ENCODE data around the gene FA2H.

FA2H gene

GRCh38 chr16:74743668-74744299 lies 30.8 kb downstream of the FA2H start:
- H3K36me3 ChIP-seq (ENCODE audit: low read length): no peaks in the 10 kb centered on the region
- no peak overlapping the region for H3K4me2 ChIP-seq (ENCODE audit: low read depth, low read length, poor library complexity, severe bottlenecking)
- H3F3A ChIP-seq (ENCODE audit: insufficient read depth): no peaks in the 10 kb centered on the region
- H3K27ac ChIP-seq (ENCODE audit: low read depth, low read length): no peak overlapping the region
- no peaks in the 10 kb centered on the region for H3K9me2 ChIP-seq (replicated peaks; ENCODE audit: insufficient read depth, low read length)
- TF ChIP-seq CTCF (IDR thresholded peaks at IDR 0.05; ENCODE audit: insufficient read depth, low read length, poor library complexity, severe bottlenecking) (no peak), EZH2phosphoT487 (conservative IDR thresholded peaks at IDR 0.05; ENCODE audit: low read length) (no peak)
- no peaks in the 10 kb centered on the region for H3K79me2 ChIP-seq (ENCODE audit: insufficient read depth, low read length)
- H3K27me3 ChIP-seq (ENCODE audit: low read length): no peaks in the 10 kb centered on the region
- H3K4me3 ChIP-seq (ENCODE audit: insufficient read depth, low read length, poor library complexity, severe bottlenecking): no peak overlapping the region
- H3K9ac ChIP-seq (ENCODE audit: low read length): no peak overlapping the region
- no peaks in the 10 kb centered on the region for H3K9me3 ChIP-seq (ENCODE audit: insufficient read depth, low read length)
- H4K20me1 ChIP-seq (ENCODE audit: low read depth, low read length): no peaks in the 10 kb centered on the region
- H2AFZ ChIP-seq (ENCODE audit: low read depth, low read length, severe bottlenecking): no peak overlapping the region

- Histone ChIP-seq H3K27me3 (ENCODE audit: low read length) (no peaks in the 10 kb centered on the region), H3K9me2 (replicated peaks; ENCODE audit: insufficient read depth, low read length) (no peaks in the 10 kb centered on the region), H3K79me2 (ENCODE audit: insufficient read depth, low read length) (no peaks in the 10 kb centered on the region), H3K9me3 (ENCODE audit: insufficient read depth, low read length) (no peaks in the 10 kb centered on the region), H3K4me3 (ENCODE audit: insufficient read depth, low read length, poor library complexity, severe bottlenecking) (no peak overlapping the region), H3K36me3 (ENCODE audit: low read length) (no peaks in the 10 kb centered on the region), H3K9ac (ENCODE audit: low read length) (no peak overlapping the region), H3F3A (ENCODE audit: insufficient read depth) (no peaks in the 10 kb centered on the region), H3K4me2 (ENCODE audit: low read depth, low read length, poor library complexity, severe bottlenecking) (no peak overlapping the region), H4K20me1 (ENCODE audit: low read depth, low read length) (no peaks in the 10 kb centered on the region), H3K27ac (ENCODE audit: low read depth, low read length) (no peak overlapping the region), H2AFZ (ENCODE audit: low read depth, low read length, severe bottlenecking) (no peak overlapping the region)
- TF ChIP-seq CTCF (IDR thresholded peaks at IDR 0.05; ENCODE audit: insufficient read depth, low read length, poor library complexity, severe bottlenecking): no peak
- TF ChIP-seq EZH2phosphoT487 (conservative IDR thresholded peaks at IDR 0.05; ENCODE audit: low read length): no peak
Observed at GRCh38 chr16:74743045-74743667, 31.5 kb downstream of the FA2H start.

GRCh38 chr16:74742051-74742481 lies 32.6 kb downstream of the FA2H start:
- no peak overlapping the region for H3K4me3 ChIP-seq (ENCODE audit: insufficient read depth, low read length, poor library complexity, severe bottlenecking)
- no peaks in the 10 kb centered on the region for H3K36me3 ChIP-seq (ENCODE audit: low read length)
- TF ChIP-seq CTCF (IDR thresholded peaks at IDR 0.05; ENCODE audit: insufficient read depth, low read length, poor library complexity, severe bottlenecking) (no peak), EZH2phosphoT487 (conservative IDR thresholded peaks at IDR 0.05; ENCODE audit: low read length) (no peak)
- no peak overlapping the region for H3K9ac ChIP-seq (ENCODE audit: low read length)
- H2AFZ ChIP-seq (ENCODE audit: low read depth, low read length, severe bottlenecking): no peak overlapping the region
- no peak overlapping the region for H3K4me2 ChIP-seq (ENCODE audit: low read depth, low read length, poor library complexity, severe bottlenecking)
- no peaks in the 10 kb centered on the region for H3K9me3 ChIP-seq (ENCODE audit: insufficient read depth, low read length)
- H3K27ac ChIP-seq (ENCODE audit: low read depth, low read length): no peak overlapping the region
- no peaks in the 10 kb centered on the region for H3F3A ChIP-seq (ENCODE audit: insufficient read depth)
- H3K27me3 ChIP-seq (ENCODE audit: low read length): no peaks in the 10 kb centered on the region
- no peaks in the 10 kb centered on the region for H4K20me1 ChIP-seq (ENCODE audit: low read depth, low read length)
- no peaks in the 10 kb centered on the region for H3K9me2 ChIP-seq (replicated peaks; ENCODE audit: insufficient read depth, low read length)
- no peaks in the 10 kb centered on the region for H3K79me2 ChIP-seq (ENCODE audit: insufficient read depth, low read length)
